ENCODE data around the gene ZNF691.
"Not testable (repeated sequence)": the region's sequence is repeated elsewhere in the genome, so short reads cannot be mapped to it uniquely, and the experiment has no call there.

The ZNF691 gene

DNA sequence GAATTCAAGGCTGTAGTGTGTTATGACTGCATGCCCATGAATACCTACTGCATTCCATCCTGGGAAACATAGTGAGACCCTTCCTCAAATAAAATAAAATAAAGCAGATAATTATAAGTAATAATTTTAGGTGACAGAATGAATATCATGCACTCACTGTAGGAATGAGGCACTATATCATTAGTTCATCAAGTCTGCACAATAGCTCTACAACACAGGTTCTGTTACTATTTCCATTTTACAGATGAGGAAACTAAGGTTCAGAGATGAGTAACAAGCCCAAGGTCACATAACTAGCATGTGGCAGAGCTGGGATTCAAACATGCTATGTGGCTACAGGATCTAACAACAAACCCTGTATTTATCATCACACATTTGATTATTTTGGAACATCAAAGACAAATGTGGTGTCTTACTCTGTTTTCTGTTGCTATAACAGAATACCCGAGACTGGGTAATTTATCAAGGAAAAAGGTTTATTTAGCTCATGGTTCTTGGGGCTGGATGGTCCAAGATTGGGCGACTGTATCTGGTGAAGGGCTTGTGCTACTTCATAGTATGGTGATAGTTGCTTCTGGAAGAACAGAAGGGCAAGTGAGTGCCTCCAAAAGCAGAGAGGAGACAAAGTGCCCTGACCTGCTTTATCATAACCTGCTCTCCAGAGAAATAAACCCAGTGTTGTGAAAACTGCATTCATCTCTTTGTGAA lies 4.8 kb upstream of the ZNF691 start:
- DNase-seq (ENCODE audit: insufficient read length, low spot score) (no peak), FAIRE-seq (no peak)

GRCh38 chr1:42844592-42845140 lies 1.7 kb upstream of the ZNF691 start:
- FAIRE-seq (no peak), DNase-seq (ENCODE audit: insufficient read length, low spot score) (no peak)
- TF ChIP-seq POLR2A (IDR thresholded peaks at IDR 0.05; ENCODE audit: low read depth, low read length) = no peak

More for the DNA sequence above, 4.8 kb upstream of the ZNF691 start:
- TF ChIP-seq POLR2A (IDR thresholded peaks at IDR 0.05; ENCODE audit: low read depth, low read length) = no peak

- no peak for TF ChIP-seq POLR2A (IDR thresholded peaks at IDR 0.05; ENCODE audit: low read depth, low read length)
- DNase-seq (ENCODE audit: insufficient read length, low spot score) (no peak), FAIRE-seq (no peak)
Observed at GRCh38 chr1:42845193-42845592, 1.2 kb upstream of the ZNF691 start.

DNA sequence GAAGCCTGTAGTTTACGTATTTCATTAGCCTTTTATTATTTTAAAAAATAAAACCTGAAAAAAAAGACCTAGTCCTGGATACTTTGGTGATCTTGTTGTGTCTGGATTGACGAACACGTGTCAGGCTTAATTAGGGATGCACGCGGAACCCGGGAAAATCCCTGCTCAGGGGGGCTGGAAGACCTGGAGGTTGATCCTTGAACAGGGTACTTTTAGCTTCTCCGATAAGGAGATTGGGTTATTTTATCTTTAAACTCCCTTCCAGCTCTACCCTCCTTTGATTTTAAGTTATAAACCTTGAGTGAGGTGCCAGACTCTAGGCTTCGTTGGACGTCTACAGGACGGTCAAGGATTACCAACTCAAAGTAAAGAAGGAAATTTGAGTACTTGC lies 552 bp upstream of the ZNF691 start:
- FAIRE-seq (no peak), DNase-seq (ENCODE audit: insufficient read length, low spot score) (no peak)
- TF ChIP-seq POLR2A (IDR thresholded peaks at IDR 0.05; ENCODE audit: low read depth, low read length) = no peak

DNA sequence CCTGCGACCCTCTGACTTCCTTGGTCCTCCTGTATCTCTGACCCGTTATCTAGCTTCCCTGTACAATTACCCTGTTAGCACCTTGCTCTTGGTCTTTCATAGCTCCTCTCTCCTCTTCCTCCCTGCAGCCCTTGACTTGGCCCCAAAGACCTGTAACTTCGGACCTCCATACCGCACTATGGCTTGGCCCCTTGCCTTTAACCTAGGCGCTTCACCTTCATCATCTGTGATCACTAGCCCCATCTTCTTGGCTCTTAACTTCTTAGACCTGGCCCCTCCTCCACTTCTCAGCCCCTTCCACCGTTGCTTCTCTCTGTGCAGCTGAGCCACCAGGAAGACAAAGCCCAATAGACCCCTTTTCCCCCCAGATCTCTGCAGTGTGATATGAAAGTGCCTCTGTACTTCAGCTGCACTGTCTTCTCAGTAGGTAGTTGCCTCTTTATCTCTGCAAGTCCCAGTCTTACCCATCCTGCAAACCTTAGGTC lies 740 bp downstream of the ZNF691 start:
- DNase-seq (ENCODE audit: insufficient read length, low spot score) = no peak
- no peak for TF ChIP-seq POLR2A (IDR thresholded peaks at IDR 0.05; ENCODE audit: low read depth, low read length)
- no peak for FAIRE-seq

DNA sequence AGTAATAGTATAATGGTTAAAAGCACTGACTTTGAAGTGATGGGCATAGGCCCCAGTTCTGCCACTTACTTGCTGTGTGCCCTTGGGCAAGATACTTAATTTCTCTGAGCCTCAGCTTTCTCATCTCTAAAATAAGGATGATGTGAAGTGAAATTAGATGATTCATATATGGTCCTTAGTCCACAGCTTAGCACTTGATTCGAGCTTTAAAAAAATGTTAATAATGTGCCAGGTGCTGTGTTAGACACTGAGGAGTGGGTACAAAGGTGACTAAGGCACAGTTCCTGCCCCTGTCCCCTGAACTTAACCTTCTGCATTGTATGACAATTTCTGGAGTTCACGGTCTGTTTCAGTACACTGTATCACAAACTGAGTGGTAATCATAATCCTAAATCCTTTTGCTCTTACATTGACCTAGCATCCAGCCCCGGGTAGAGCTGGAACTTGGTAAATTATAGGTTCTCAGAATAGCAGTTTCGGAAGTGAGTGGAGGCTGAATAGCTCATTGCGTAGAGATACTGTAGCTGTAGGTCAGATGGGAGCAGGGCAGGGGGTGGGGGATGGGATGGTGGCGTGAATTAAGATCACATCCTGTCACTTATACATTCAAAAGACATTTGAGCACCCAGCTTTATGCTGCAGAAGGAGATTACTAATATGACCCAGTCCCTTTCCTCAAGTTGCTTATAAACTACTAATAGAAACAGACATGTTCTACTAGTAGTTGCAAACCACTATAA lies 1.5 kb downstream of the ZNF691 start:
- no peak for TF ChIP-seq POLR2A (IDR thresholded peaks at IDR 0.05; ENCODE audit: low read depth, low read length)
- no peak for DNase-seq (ENCODE audit: insufficient read length, low spot score)
- FAIRE-seq = no peak

GRCh38 chr1:42848823-42849537 lies 2.6 kb downstream of the ZNF691 start:
- no peak for FAIRE-seq
- no peak for DNase-seq (ENCODE audit: insufficient read length, low spot score)
- TF ChIP-seq POLR2A (IDR thresholded peaks at IDR 0.05; ENCODE audit: low read depth, low read length) = no peak

GRCh38 chr1:42849944-42850343 lies 3.5 kb downstream of the ZNF691 start:
- DNase-seq (ENCODE audit: insufficient read length, low spot score) (no peak), FAIRE-seq (no peak)
- no peak for TF ChIP-seq POLR2A (IDR thresholded peaks at IDR 0.05; ENCODE audit: low read depth, low read length)

- no peak for FAIRE-seq
- TF ChIP-seq POLR2A (IDR thresholded peaks at IDR 0.05; ENCODE audit: low read depth, low read length) = no peak
- no peak for DNase-seq (ENCODE audit: insufficient read length, low spot score)
Observed at GRCh38 chr1:42851420-42851819, 5.0 kb downstream of the ZNF691 start.

DNA sequence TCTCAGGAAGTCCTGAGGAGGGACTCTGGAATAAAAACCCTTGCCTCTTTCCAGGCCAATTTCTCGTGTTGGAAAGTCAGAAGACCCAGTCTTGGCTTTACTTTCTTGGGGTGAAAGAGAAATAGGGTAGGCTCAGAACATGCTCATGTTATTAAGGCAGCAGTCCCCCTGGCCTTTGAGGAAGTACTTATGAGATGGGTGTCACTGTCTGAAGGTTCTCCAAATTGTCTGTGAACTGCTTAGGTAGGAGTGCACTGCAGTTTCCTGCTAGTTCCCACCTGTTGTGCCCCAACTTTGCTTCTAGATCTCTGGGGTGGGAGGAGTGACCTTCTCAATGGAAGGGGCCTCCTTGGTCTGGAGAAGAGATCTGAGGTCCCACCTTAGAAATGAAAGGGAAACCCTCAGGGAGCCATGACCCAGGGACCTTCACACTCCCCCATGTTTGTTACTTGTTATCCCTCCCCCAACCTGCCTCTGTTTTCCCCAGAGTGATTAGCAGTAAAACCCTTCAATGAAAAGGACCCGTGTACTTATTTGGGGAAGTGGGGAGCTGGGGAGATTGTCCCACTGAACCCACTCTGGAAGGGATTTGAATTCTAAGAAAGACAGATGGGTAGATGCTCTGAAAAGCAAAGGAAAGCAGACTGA lies 5.7 kb downstream of the ZNF691 start:
- no peak for FAIRE-seq
- TF ChIP-seq POLR2A (IDR thresholded peaks at IDR 0.05; ENCODE audit: low read depth, low read length) = no peak
- no peak for DNase-seq (ENCODE audit: insufficient read length, low spot score)

DNA sequence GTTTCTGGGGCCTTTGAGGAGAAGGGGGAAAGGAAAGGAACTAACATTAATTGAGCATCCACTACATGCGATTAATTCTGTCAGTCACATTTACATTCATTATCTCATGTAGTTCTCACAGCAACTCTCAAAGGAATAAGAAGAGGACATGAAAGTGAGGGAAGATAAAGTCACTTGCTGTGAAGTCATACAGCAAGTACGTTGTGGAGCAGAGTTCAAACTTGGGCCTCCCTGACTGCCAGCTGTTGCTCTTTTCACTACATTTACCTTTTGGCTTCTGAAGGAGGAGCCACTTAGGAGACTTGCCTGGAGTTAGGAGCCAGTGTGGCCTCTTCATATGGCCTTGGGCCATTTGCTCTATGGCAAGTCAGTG lies 6.2 kb downstream of the ZNF691 start:
- no peak for FAIRE-seq
- TF ChIP-seq POLR2A (IDR thresholded peaks at IDR 0.05; ENCODE audit: low read depth, low read length) = no peak
- no peak for DNase-seq (ENCODE audit: insufficient read length, low spot score)

DNA sequence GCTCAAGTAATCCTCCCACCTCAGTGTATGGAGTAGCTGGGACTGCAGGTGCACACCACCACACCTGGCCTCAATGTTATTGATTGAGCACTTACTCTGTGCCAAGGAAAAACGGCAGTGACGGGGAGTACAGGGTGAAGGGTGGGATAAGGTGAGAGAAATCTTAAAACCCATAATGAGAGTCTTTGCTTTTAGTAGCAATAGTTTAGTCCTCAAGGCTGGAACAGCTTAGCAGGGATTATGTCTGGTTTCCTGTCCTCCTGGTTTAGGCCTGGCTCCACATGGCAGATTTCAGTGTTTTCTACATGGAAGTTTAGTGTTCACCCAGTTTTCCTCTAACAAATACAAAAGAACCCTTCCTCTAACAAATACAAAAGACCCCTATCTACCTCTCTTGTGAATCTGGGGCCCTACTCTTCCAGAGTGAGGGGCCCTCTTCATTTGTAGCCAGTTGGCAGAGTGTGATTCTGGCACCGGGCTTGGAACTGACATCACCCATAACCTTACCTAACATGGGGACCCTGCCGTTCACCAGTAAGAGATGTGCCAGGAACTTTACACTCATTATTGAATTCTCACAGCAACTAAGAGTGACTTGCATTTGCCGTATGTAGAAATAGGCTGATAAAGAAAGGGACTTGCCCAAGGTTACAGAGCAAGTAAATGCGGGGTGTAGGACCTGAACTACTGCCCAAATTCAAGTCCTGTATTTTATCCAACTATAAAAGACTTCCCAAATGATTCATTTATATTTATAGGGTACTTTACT lies 6.9 kb downstream of the ZNF691 start:
- no peak for FAIRE-seq

GRCh38 chr1:42856554-42856953 lies 10.1 kb downstream of the ZNF691 start:
- not testable (repeated sequence) for FAIRE-seq; DNase-seq (ENCODE audit: insufficient read length, low spot score)

More for the DNA sequence above, 6.9 kb downstream of the ZNF691 start:
- TF ChIP-seq POLR2A (IDR thresholded peaks at IDR 0.05; ENCODE audit: low read depth, low read length) = no peak
- no peak for DNase-seq (ENCODE audit: insufficient read length, low spot score)

DNA sequence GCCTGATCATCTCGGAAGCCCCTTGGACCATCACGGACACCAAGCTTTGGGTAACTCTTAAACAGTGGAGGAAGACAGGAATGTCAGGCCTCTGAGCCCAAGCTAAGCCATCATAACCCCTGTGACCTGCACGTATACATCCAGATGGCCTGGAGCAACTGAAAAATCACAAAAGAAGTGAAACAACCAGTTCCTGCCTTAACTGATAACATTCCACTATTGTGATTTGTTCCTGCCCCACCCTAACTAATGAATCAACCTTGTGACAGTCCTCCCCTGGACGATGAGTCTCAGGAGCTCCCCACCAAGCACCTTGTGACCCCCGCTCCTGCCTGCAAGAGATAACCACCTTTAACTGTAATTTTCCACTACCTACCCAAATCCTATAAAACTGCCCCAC lies 13.0 kb downstream of the ZNF691 start:
- not testable (repeated sequence) for DNase-seq (ENCODE audit: insufficient read length, low spot score); FAIRE-seq
